NCI-H748 (cell line): ENCODE data around the gene THRB.
A peak's percentile ranks its signal among the peaks of the same experiment; 100 is the strongest.

Source experiments
- DNase-seq: peaks from one replicate; lab custom pipeline; 2025; ENCODE audit not compliant: unreplicated experiment; lab: John Stamatoyannopoulos, UW

Gene THRB

GRCh38 chr3:24494618-24495325 is at the start of gene THRB:
Gene THRB (minus strand): TSS chr3:24494850.
- DNase-seq: peak; percentile 64

GRCh38 chr3:24541935-24542334 is 47.3 kb upstream of the THRB start:
- no peak for DNase-seq

GRCh38 chr3:24540821-24541220 is 46.2 kb upstream of the THRB start:
- no peak for DNase-seq

GRCh38 chr3:24539699-24540098 is 45.0 kb upstream of the THRB start:
- DNase-seq: no peak

GRCh38 chr3:24538891-24539290 is 44.2 kb upstream of the THRB start:
- no peak for DNase-seq

- no peak for DNase-seq
These were observed 39.0 kb upstream of the THRB start for GRCh38 chr3:24533561-24534193.

- no peak for DNase-seq
These were observed 35.8 kb upstream of the THRB start for GRCh38 chr3:24530471-24530870.

- DNase-seq: no peak
These were observed 34.6 kb upstream of the THRB start for GRCh38 chr3:24529210-24529609.

DNA sequence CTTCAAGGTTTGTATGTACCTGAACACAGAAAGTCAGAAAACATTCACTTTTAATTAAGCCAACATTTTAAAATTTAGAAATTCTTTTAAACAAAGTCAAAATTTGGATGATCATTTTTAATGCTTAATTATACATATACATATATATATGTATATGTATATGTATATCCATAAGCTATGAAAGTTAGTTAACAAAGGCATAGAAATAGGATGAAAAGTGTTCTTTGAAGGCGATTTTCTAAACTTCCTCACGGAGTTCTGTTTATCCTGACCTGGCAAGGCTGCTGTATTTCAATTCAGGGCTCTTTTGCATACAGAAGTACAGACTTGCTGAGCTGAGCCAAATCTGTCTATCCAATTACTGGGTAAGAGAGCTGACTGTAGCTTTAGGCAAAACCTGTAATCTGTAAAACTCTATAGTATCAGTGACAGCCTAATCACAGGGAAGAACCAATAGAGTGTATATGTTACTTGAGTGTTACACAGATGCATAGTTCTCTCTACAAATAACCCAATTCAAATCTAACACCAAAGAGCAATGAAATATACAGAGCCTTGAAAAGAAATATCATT is 32.1 kb upstream of the THRB start:
- no peak for DNase-seq

DNA sequence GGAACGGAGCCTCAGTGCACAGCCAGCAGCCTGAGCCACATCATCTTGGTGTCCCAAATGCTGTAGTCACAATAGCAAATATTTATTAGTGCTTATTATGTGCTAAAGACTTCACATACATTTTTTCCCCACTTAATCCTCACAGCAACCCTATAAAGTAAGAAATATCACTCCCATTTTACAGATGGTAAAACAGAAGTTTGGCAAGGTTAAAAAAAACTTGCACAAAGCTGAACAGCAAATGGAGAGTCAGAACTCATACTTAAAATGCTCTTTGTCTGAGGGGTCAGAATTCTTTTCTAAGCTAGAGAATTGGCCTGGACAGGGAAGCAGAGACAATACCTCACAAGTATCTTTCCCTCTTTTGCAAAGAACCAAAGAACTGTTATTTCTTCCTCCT is 30.9 kb upstream of the THRB start:
- no peak for DNase-seq

DNA sequence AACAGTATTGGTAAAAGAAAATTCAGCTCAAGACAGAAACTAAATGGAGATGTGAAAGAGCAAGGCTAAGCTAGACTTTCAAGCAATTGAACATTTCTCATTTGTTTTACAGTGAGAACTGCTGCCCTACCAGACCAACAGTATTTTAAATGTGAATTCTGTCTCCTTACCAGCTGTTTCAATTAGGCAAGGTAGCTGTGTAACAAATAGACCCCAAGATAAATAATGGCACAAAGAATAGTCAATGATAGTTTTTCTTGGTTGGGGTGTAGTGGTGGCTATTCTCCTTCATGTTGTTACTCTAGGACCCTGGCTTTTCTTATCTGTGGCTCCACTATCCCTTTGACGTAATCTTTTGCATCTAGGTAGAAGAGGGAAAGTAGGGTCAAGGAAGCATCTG is 30.4 kb upstream of the THRB start:
- no peak for DNase-seq

GRCh38 chr3:24523988-24524727 is 29.5 kb upstream of the THRB start:
- DNase-seq: no peak

DNA sequence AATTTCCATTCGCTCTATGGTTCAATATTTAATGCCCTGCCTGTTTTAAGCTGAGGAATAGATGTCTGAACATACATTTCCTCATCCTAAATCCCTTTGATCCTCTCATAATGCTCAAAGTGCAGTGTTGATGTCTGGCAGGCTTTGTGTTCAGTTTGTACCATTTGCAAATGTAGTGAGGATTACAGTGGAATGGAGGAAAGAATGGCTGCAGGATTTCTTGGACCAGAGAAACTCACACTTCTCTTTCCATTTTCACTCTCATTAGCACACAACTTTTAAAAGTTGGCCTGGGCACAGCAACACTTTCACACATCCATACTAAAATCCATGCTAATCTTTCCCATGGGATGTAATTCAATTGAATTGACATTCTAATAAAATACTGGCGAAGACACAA is 28.6 kb upstream of the THRB start:
- no peak for DNase-seq

- DNase-seq: no peak
These were observed 27.5 kb upstream of the THRB start for GRCh38 chr3:24522146-24522579.

- peak; percentile 66 for DNase-seq
These were observed 26.9 kb upstream of the THRB start for GRCh38 chr3:24521420-24522145.

GRCh38 chr3:24520976-24521419 is 26.3 kb upstream of the THRB start:
- DNase-seq: peak; percentile 48

DNA sequence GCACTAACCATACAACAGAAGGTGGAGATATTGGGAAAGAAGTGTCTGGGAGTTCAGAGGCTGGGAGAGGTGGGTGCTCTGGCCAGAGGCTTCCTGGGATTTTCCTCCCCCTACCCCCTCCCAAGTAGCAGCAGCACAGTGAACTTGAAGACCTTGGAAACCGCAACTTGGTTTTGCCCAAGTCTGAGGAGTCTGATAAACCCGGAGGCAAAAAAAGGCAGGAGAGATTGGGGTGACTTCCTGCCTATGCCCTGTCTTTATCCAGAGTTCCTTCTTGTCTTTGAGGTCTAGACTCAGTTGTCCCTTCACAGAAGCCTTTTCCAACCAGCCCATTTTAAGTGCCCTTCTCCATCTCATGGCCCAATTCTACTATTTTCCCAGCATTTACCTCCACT is 25.4 kb upstream of the THRB start:
- no peak for DNase-seq

DNA sequence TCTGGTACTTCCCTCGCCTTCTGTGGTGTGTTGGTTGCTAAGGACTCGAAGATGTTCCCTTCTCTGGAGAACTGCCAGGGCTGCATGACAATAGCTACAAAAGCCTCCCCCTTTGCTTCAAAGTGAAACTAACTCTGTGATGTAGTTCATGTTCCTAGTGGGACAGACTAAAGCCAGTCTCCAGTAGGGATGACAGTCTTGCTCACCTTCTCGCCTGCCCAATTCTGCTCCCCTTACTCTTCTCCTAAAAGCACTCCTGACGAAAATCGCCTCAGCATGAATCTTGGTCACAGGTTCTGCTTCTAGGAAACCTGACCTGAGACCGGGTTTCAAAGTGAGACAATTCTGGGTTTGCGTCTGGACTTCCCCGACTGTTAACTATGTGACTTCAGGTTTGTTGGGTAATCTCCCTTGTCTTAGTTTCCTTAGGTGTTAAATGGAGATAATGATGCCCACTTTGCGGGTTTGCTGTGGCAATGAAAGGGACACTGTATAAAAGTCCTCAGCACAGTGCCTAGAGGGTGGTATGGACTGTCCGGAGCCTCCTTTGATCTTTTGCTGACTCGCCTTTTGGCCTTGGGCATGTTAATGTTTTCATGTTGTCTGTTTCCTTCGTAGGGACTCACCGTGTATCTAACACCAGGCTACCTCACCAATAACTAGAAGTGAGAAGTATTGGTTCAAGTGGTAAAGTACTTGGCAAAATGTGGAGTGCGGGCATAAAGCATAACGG is 24.9 kb upstream of the THRB start:
- peak; percentile 64 for DNase-seq

GRCh38 chr3:24518990-24519367 is 24.3 kb upstream of the THRB start:
- no peak for DNase-seq

GRCh38 chr3:24514119-24514518 is 19.5 kb upstream of the THRB start:
- DNase-seq: no peak
